Brain microvascular endothelial cell (primary cell): ENCODE results near the gene TOR1AIP2.

Experiments
- DNase-seq: peaks from one replicate; pipeline ENCODE4 v3.0.0-alpha.2; 2020
- H3K27ac ChIP-seq: fragments of 250-450 bp; sonication (Bioruptor Pico); 2 replicates; pipeline ENCODE4 v1.5.1; 2020; ENCODE audit warnings: mild to moderate bottlenecking, moderate library complexity
- H3K27me3 ChIP-seq: fragments of 250-450 bp; sonication (Bioruptor Pico); replicated peaks from 2 replicates; pipeline ENCODE4 v1.5.1; 2020; ENCODE audit warnings: mild to moderate bottlenecking
- H3K36me3 ChIP-seq: fragments of 250-450 bp; sonication (Bioruptor Pico); replicated peaks from 2 replicates; pipeline ENCODE4 v1.5.1; 2020; ENCODE audit warnings: mild to moderate bottlenecking
- H3K4me3 ChIP-seq: 2 replicates; pipeline ENCODE4 v1.5.1; 2011; ENCODE audit warnings: low read depth, mild to moderate bottlenecking, control low read depth, low read length, moderate library complexity
- in situ Hi-C: cut with HindIII; loops from 2 replicates; pipeline ENCODE4 v1.10.0; 2017; ENCODE audit warnings: low sequenced_read_pairs, low pct_ligation_motif_present
- TF ChIP-seq, protein P1 (sequence below): IDR thresholded peaks from 2 replicates; pipeline ENCODE4 v1.5.1; 2011; ENCODE audit warnings: low read depth, mild to moderate bottlenecking, moderate library complexity, low read length, control low read depth, inconsistent platforms; ENCODE audit errors: missing control alignments

TOR1AIP2 gene

DNA sequence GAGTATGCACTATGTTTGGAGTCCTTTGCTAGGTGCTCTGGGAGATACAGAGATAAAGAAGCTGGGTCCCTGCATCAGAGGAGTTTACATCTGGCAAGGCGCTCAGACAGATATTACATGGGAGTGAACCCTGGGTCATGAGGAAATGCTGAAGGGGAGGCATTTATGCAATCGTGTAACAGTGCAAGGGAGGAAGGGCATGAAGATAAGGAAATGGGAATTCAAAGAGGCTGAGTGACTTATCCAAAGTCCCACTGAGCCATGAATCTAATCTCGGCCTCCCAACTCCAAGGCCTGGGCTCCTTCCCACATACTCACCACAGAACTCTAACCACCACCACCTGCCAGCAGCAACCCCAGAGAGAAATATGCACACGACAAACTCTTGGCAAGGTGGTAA is 82.9 kb downstream of the TOR1AIP2 start:
- DNase-seq = peak; percentile 39
- no peak overlapping the region for H3K27ac ChIP-seq
- no peak overlapping the region for H3K4me3 ChIP-seq
- in situ Hi-C loops = no loop called here
- no peaks in the 10 kb centered on the region for H3K36me3 ChIP-seq
- TF ChIP-seq, protein P1, sequence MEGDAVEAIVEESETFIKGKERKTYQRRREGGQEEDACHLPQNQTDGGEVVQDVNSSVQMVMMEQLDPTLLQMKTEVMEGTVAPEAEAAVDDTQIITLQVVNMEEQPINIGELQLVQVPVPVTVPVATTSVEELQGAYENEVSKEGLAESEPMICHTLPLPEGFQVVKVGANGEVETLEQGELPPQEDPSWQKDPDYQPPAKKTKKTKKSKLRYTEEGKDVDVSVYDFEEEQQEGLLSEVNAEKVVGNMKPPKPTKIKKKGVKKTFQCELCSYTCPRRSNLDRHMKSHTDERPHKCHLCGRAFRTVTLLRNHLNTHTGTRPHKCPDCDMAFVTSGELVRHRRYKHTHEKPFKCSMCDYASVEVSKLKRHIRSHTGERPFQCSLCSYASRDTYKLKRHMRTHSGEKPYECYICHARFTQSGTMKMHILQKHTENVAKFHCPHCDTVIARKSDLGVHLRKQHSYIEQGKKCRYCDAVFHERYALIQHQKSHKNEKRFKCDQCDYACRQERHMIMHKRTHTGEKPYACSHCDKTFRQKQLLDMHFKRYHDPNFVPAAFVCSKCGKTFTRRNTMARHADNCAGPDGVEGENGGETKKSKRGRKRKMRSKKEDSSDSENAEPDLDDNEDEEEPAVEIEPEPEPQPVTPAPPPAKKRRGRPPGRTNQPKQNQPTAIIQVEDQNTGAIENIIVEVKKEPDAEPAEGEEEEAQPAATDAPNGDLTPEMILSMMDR = no peak
- H3K27me3 ChIP-seq = peaks cover 27% of the 10 kb centered on the region

DNA sequence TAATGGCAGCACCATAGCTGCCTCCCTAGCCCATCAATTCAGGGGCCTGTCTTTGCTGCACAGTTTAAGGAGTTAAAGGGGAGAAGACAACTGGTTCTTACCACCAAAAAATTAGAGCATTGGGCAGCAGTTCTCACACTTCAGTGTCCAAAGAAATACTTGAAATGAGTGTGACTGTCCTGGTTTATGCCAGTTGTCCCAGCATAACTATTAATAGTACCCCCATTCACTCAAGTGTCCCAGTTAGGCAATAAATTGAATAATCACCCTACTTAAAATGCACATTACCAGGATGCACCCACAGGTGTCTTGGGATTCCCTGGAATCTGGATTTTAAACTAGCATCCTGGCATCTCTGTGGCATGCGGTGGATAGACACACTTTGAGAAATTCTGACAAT is 83.5 kb downstream of the TOR1AIP2 start:
- Histone ChIP-seq H3K27ac (no peak overlapping the region), H3K27me3 (peaks cover 26% of the 10 kb centered on the region), H3K36me3 (no peaks in the 10 kb centered on the region), H3K4me3 (no peak overlapping the region)
- in situ Hi-C loops = no loop called here
- TF ChIP-seq, protein P1 = no peak
- no peak for DNase-seq

DNA sequence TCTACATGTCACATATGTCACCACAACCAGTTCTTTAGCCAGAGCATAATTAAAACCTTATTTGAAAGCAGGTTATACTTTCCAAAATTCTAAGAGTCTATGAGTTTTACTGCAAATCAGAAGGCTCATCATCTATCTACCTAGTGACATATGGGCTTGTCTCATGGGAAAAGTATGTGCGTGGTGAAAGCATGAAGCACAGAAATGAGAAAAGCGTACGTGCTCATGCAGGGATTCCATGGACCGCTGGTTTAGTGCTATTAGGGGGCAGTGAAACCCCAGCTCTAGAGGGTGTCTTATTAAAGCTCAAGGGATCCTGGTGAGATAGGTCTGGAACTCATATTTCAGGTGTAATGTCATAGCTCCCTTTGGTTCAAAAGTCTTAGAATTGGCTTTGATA is 84.3 kb downstream of the TOR1AIP2 start:
- no peak overlapping the region for H3K4me3 ChIP-seq
- DNase-seq = no peak
- TF ChIP-seq, protein P1 = no peak
- H3K27me3 ChIP-seq = peaks cover 22% of the 10 kb centered on the region
- no peaks in the 10 kb centered on the region for H3K36me3 ChIP-seq
- in situ Hi-C loops = no loop called here
- no peak overlapping the region for H3K27ac ChIP-seq
